B cell (primary cell): ENCODE data around the gene AK8. TPM values are rescaled to one million over a fixed set of nuclear protein-coding genes. Genes with fewer than 3 reads are reported as not detected.

ENCODE experiments used
- ATAC-seq: fragments of 200-7000 bp; cut with Tn5 transposase; one replicate; pipeline ENCODE4 v1.10.0; 2021; ENCODE audit warnings: low read depth, mild to moderate bottlenecking, moderate number of reproducible peaks, moderate library complexity
- CTCF ChIA-PET: fragments of 350-600 bp; sonication (Branson Sonifier 250); formaldehyde crosslinking; loops from one replicate; lab custom pipeline; 2021; ENCODE audit warnings: antibody characterized with exemption, inconsistent platforms; lab: Charles Lee
- POLR2A ChIA-PET: fragments of 350-600 bp; sonication (Branson Sonifier 250); formaldehyde crosslinking; loops from one replicate; lab custom pipeline; 2021; ENCODE audit warnings: antibody characterized with exemption; lab: Charles Lee
- DNase-seq: peaks from one replicate; pipeline ENCODE4 v3.0.0; 2013
- H2AFZ ChIP-seq: 2 replicates; pipeline ENCODE4 v1.6.1; 2012; ENCODE audit warnings: mild to moderate bottlenecking, low read depth, low read length; ENCODE audit not compliant: insufficient read depth, poor library complexity, severe bottlenecking
- H3K27ac ChIP-seq, 2 donors: 1 replicate in 1 of 2; 2 replicates in 1 of 2; pipeline ENCODE4 v1.5.1; 2012 to 2013; ENCODE audit warnings: low read length in 2 of 2, mild to moderate bottlenecking in 2 of 2, moderate library complexity in 1 of 2
- H3K27me3 ChIP-seq, 4 experiments: fragments of 200-600 bp in 1 of 4; sonication (generic) in 1 of 4; replicated peaks in 1 of 4; 1 replicate in 2 of 4; 2 replicates in 2 of 4; pipeline versions ENCODE4 v1.6.1 to v1.7.0; 2013 to 2016; ENCODE audit warnings: low read length in 3 of 4, mild to moderate bottlenecking in 2 of 4, mixed read lengths in 1 of 4, moderate library complexity in 1 of 4; ENCODE audit not compliant: insufficient read depth in 4 of 4, control insufficient read depth in 3 of 4; ENCODE audit errors: control extremely low read depth in 1 of 4
- H3K36me3 ChIP-seq, 2 experiments: replicated peaks in 1 of 2; 1 replicate in 1 of 2; 2 replicates in 1 of 2; pipeline versions ENCODE4 v1.6.1 to v1.7.1; 2013; ENCODE audit warnings: low read length in 1 of 2; ENCODE audit not compliant: insufficient read depth in 2 of 2, control insufficient read depth in 1 of 2; ENCODE audit errors: control extremely low read depth in 1 of 2, extremely low read depth in 1 of 2
- H3K4me1 ChIP-seq, 2 donors: fragments of 200-600 bp in 1 of 2; sonication (generic) in 1 of 2; 1 replicate in 1 of 2; 2 replicates in 1 of 2; pipeline versions ENCODE4 v1.5.1 to v1.6.1; 2013 to 2017; ENCODE audit warnings: low read length in 2 of 2; ENCODE audit not compliant: control insufficient read depth in 2 of 2, insufficient read depth in 2 of 2
- H3K4me2 ChIP-seq: replicated peaks from 2 replicates; pipeline ENCODE3; 2012; ENCODE audit warnings: mild to moderate bottlenecking, low read depth, low read length; ENCODE audit not compliant: poor library complexity, severe bottlenecking
- H3K4me3 ChIP-seq, 5 experiments: fragments of 200-600 bp in 1 of 5; sonication (generic) in 1 of 5; 1 replicate in 3 of 5; 2 replicates in 2 of 5; pipeline versions ENCODE4 v1.5.1 to v1.7.0; 2011 to 2016; ENCODE audit warnings: low read length in 4 of 5, mild to moderate bottlenecking in 4 of 5, low read depth in 2 of 5, control low read depth in 1 of 5, moderate library complexity in 1 of 5; ENCODE audit not compliant: insufficient read depth in 1 of 5; ENCODE audit errors: control extremely low read depth in 1 of 5, extremely low read depth in 1 of 5
- H3K79me2 ChIP-seq: fragments of 200-600 bp; sonication (generic); one replicate; pipeline ENCODE4 v1.6.0; 2016; ENCODE audit warnings: low read length; ENCODE audit not compliant: control insufficient read depth, insufficient read depth
- H3K9ac ChIP-seq: fragments of 200-600 bp; sonication (generic); 2 replicates; pipeline ENCODE4 v1.6.1; 2017; ENCODE audit warnings: mild to moderate bottlenecking, low read length, moderate library complexity
- H3K9me3 ChIP-seq, 3 donors: one replicate each; pipeline versions ENCODE4 v1.6.1 to v1.7.1; 2013; ENCODE audit warnings: low read length in 2 of 3; ENCODE audit not compliant: control insufficient read depth in 2 of 3, insufficient read depth in 1 of 3; ENCODE audit errors: control extremely low read depth in 1 of 3
- H4K20me1 ChIP-seq: 2 replicates; pipeline ENCODE4 v1.6.0; 2012; ENCODE audit warnings: mild to moderate bottlenecking, low read length; ENCODE audit not compliant: insufficient read depth, control insufficient read depth, poor library complexity, severe bottlenecking
- H3K27ac Mint-ChIP-seq: one replicate; pipeline ENCODE4 v1.8.0; 2021; ENCODE audit warnings: mixed read lengths
- H3K27me3 Mint-ChIP-seq: one replicate; pipeline ENCODE4 v1.8.0; 2021; ENCODE audit warnings: mixed read lengths
- H3K4me1 Mint-ChIP-seq: one replicate; pipeline ENCODE4 v1.8.0; 2021; ENCODE audit warnings: mixed read lengths
- H3K4me3 Mint-ChIP-seq: one replicate; pipeline ENCODE4 v1.8.0; 2021; ENCODE audit warnings: mixed read lengths
- H3K9me3 Mint-ChIP-seq: one replicate; pipeline ENCODE4 v1.8.0; 2022; ENCODE audit warnings: mixed read lengths; ENCODE audit not compliant: insufficient read depth
- CTCF ChIP-seq: fragments of 200-600 bp; IDR thresholded peaks from one replicate; pipeline ENCODE4 v1.8.0; 2022; ENCODE audit warnings: antibody characterized with exemption, mild to moderate bottlenecking
- EZH2 ChIP-seq: IDR thresholded peaks from 2 replicates; pipeline ENCODE4 v1.6.1; 2012; ENCODE audit warnings: borderline replicate concordance, low read depth, mild to moderate bottlenecking, moderate library complexity, low read length; ENCODE audit not compliant: insufficient read depth, poor library complexity, severe bottlenecking
- WGBS: methylation state at CpG from one replicate; pipeline ENCODE4 v1.1.5; 2013; ENCODE audit warnings: missing lambda C conversion rate; ENCODE audit not compliant: insufficient coverage; 5-methylcytosine and 5-hydroxymethylcytosine counted together
- intact Hi-C: fragments of 100-400 bp; cut with micrococcal nuclease; formaldehyde crosslinking; loops from one replicate; pipeline ENCODE4 v1.10.0; 2022
- polyA plus RNA-seq: library from polyadenylated mRNA; depleted of rRNA; stranded (reverse); fragments of >200 nt; gene quantifications from 2 replicates; pipeline ENCODE4 v1.2.3, GENCODE V29; 2012
- total RNA-seq, 2 donors: library from RNA; stranded (reverse); fragments of 120-200 nt in 1 of 2; gene quantifications; 1 replicate in 1 of 2; 2 replicates in 1 of 2; pipeline versions ENCODE4 v1.2.3 to v1.2.4, GENCODE V29; 2013 to 2022

The AK8 gene
- total and polyA plus RNA-seq, 2 donors (not counting 1 experiment from before 2014, with no cell fraction given), result 1.9 to 8.6 TPM

DNA sequence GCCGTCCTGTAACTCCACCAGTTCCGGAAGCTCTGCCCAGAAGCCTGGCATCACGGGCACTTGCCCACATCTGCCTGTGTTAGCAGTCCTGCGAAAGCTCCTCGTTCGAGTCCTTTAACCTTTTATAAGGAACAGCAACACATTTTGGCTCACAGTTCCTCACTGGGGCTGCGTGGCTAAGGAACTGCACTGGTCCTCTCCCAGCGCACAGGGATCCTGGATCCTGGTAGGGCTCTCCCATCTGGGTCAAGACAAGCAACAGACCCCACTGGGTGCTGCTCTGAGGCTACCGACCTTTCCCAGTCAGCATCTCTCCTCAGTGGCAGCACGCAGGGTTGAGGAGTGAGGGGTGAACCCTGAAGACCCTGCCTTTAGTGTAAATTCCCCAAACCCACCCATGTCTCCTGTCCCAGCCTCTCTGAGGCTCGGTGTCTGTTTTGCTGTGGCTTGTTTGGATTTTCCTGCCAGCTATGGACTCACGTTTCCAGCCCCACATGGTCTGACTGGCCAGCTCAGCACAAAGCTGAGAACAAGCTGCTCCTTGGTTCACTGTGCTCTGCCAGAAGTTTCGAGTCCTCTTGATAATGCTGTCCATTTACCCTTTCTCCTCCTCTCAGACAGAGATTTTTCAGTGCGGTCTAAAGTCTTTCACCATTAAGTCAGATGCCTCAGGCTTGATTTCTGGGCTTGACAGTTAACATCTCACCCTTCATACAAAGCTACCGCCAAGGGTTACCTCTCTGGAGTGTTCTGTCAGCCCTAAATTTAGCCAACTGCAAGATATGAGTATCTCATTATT, 80.0 kb downstream of the AK8 start:
- H3K27me3 ChIP-seq, result peaks cover 0 to 19% (median 0%) of the 10 kb centered on the region in 4 experiments
- H3K27ac ChIP-seq, result no peak overlapping the region
- no peaks in the 10 kb centered on the region for H3K79me2 ChIP-seq
- POLR2A ChIA-PET, result no interaction called here
- no peak overlapping the region for H3K9ac ChIP-seq
- no peaks in the 10 kb centered on the region for H3K36me3 ChIP-seq
- DNase-seq (no peak), ATAC-seq (no peak)
- CTCF ChIA-PET, result interaction anchor here (0.6 to 3.6 kb wide), 8 partner anchors 14 to 290 kb away, joined by 3 to 40 read pairs (median 4); partner anchors contain the start of gene GTF3C4
- TF ChIP-seq CTCF, result no peak
- TF ChIP-seq EZH2, result no peak
- H3K4me3 ChIP-seq, result no peak overlapping the region
- Mint-ChIP-seq H3K4me1 (peaks cover 4% of the 10 kb centered on the region), H3K27ac (no peak overlapping the region), H3K27me3 (peaks cover 38% of the 10 kb centered on the region), H3K4me3 (no peak overlapping the region), H3K9me3 (no peaks in the 10 kb centered on the region)
- intact Hi-C loops, result no loop called here
- peaks cover 4 to 6% of the 10 kb centered on the region in 2 donors for H3K4me1 ChIP-seq
- H3K4me2 ChIP-seq, result no peak overlapping the region
- no peaks in the 10 kb centered on the region for H4K20me1 ChIP-seq
- no peak overlapping the region for H2AFZ ChIP-seq
- WGBS, result 92% methylated on average over 13 of the region's 15 CpGs
- H3K9me3 ChIP-seq, result no peaks in the 10 kb centered on the region
